Karpas-422 (cell line): ENCODE measurements around the gene TNFRSF14. TPM values are rescaled to one million over a fixed set of nuclear protein-coding genes. Genes with fewer than 3 reads are reported as not detected.

Source experiments
- DNase-seq: peaks from one replicate; pipeline ENCODE4 v3.0.0-alpha.2; 2015
- H2AFZ ChIP-seq: fragments of 200-600 bp; sonication (generic); 2 replicates; pipeline ENCODE4 v1.6.1; 2014; ENCODE audit warnings: antibody characterized with exemption, low read length, mixed read lengths
- H3K27ac ChIP-seq: fragments of 200-600 bp; sonication (generic); 2 replicates; pipeline ENCODE4 v1.5.1; 2014; ENCODE audit warnings: mild to moderate bottlenecking, low read length, moderate library complexity
- H3K27me3 ChIP-seq: fragments of 200-600 bp; sonication (generic); 2 replicates; pipeline ENCODE4 v1.6.1; 2014; ENCODE audit warnings: low read length, mixed read lengths
- H3K36me3 ChIP-seq: fragments of 200-600 bp; sonication (generic); 2 replicates; pipeline ENCODE4 v1.6.1; 2014; ENCODE audit warnings: low read length, mixed read lengths; ENCODE audit not compliant: insufficient read depth
- H3K4me1 ChIP-seq: fragments of 200-600 bp; sonication (generic); 2 replicates; pipeline ENCODE4 v1.6.1; 2014; ENCODE audit warnings: mild to moderate bottlenecking, low read length, mixed read lengths
- H3K4me2 ChIP-seq: fragments of 200-600 bp; sonication (generic); 2 replicates; pipeline ENCODE4 v1.6.1; 2014; ENCODE audit warnings: low read length, low read depth, mild to moderate bottlenecking; ENCODE audit not compliant: poor library complexity, severe bottlenecking
- H3K4me3 ChIP-seq: fragments of 200-600 bp; sonication (generic); 2 replicates; pipeline ENCODE4 v1.5.1; 2014; ENCODE audit warnings: mild to moderate bottlenecking, antibody characterized with exemption, low read length, mixed read lengths
- H3K79me2 ChIP-seq: fragments of 200-600 bp; sonication (generic); 2 replicates; pipeline ENCODE4 v1.6.1; 2014; ENCODE audit warnings: mild to moderate bottlenecking, low read length, mixed read lengths
- H3K9ac ChIP-seq: fragments of 200-600 bp; sonication (generic); 2 replicates; pipeline ENCODE4 v1.6.0; 2014; ENCODE audit warnings: low read length
- H3K9me2 ChIP-seq: fragments of 200-600 bp; sonication (generic), shearing (Covaris generic); replicated peaks from 2 replicates; pipeline ENCODE4 v1.6.0; 2014; ENCODE audit warnings: mild to moderate bottlenecking, low read length, moderate library complexity; ENCODE audit not compliant: insufficient read depth
- H3K9me3 ChIP-seq: fragments of 300-700, 200-600 bp; sonication (generic); 2 replicates; pipeline ENCODE4 v1.6.1; 2014; ENCODE audit warnings: low read length, mixed read lengths
- H4K20me1 ChIP-seq: fragments of 200-600 bp; sonication (generic); 2 replicates; pipeline ENCODE4 v1.6.1; 2014; ENCODE audit warnings: mild to moderate bottlenecking, antibody characterized with exemption, low read length, low read depth; ENCODE audit not compliant: insufficient read depth
- total RNA-seq: library from RNA; depleted of rRNA; stranded (reverse); fragments of >200 nt; shearing (Covaris generic); gene quantifications from 2 replicates; pipeline ENCODE4 v1.2.3, GENCODE V29; 2014; ENCODE audit warnings: low replicate concordance

TNFRSF14 gene
- total RNA-seq, 1 experiment from 2014 or later, result 10.3 TPM

DNA sequence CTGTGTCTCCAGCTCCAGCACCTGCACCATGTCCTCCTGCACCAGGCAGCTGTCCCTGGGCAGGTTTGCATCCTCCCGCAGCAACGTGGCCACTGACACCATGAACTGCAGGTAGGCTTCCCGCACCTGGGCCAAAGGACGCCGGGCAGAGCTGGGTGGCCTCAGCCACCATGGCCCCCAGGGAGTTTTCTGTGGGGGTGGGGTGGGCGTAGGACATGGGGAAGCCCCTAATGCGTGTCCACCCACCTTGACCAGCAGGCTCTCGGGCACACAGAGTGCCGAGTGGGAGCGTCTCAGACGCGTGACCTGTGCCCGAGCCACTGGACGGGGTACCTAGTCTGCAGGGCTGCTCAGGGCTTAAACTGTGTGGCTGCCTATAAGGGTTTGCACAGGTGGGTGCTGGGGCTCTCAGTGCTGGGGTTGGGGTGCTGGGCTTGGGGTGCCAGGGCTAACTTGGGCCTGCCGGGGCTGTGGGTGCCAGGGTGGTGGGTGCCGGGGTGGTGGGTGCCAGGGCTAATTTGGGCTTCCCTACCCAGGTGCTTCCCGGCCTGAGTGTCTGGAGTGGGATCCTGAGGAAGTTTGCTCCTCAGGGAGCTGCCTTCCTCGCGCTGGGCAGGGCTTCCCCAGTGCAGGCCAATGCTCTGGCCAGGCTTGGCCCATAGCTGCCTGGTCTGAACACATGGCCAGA is 48.1 kb downstream of the TNFRSF14 start:
- H4K20me1 ChIP-seq, result no peaks in the 10 kb centered on the region
- H3K79me2 ChIP-seq, result no peaks in the 10 kb centered on the region
- H3K27me3 ChIP-seq, result no peaks in the 10 kb centered on the region
- H3K36me3 ChIP-seq, result no peaks in the 10 kb centered on the region
- H3K4me1 ChIP-seq, result no peaks in the 10 kb centered on the region
- no peak overlapping the region for H3K9ac ChIP-seq
- H2AFZ ChIP-seq, result no peak overlapping the region
- no peak for DNase-seq
- no peak overlapping the region for H3K4me2 ChIP-seq
- H3K27ac ChIP-seq, result no peak overlapping the region
- no peaks in the 10 kb centered on the region for H3K9me2 ChIP-seq
- no peaks in the 10 kb centered on the region for H3K9me3 ChIP-seq
- H3K4me3 ChIP-seq, result no peak overlapping the region

DNA sequence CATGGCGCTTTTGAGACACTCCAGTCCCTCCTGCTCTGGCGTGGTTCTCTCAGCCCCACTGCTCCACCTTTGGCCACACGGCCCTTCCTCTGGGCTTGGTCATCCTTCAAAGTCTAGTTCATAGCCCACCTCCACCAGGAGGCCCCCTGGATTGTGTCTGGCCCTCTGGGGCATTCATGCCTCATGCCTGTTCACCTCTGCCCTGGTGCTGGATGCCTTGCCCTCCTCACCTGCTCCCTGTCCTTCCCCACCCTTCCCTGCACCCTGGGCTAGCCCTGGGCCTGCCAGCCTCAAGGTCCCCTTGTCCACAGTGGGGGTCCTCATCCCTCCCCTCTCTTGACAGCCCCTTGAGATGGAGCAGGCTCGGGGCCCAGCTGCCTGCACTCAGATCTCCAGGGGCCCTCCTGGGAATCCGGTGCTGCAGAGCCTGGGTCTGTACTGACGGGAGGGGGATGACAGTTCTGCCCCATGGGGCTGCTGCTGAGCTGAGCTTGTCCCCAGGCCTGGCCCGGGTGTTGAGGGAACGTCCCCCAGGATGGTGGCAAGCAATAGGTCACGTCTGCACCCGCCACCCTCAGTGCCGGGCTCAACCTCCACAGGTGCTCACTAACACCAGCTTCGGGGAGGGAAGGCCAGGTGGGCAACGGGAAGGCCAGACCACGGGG is 48.8 kb downstream of the TNFRSF14 start:
- DNase-seq, result no peak
- no peak overlapping the region for H2AFZ ChIP-seq
- H3K4me2 ChIP-seq, result no peak overlapping the region
- H3K4me3 ChIP-seq, result no peak overlapping the region
- no peaks in the 10 kb centered on the region for H3K9me2 ChIP-seq
- no peaks in the 10 kb centered on the region for H3K4me1 ChIP-seq
- H3K27ac ChIP-seq, result no peak overlapping the region
- no peaks in the 10 kb centered on the region for H3K27me3 ChIP-seq
- no peaks in the 10 kb centered on the region for H3K79me2 ChIP-seq
- H3K9ac ChIP-seq, result no peak overlapping the region
- no peaks in the 10 kb centered on the region for H3K36me3 ChIP-seq
- H3K9me3 ChIP-seq, result no peaks in the 10 kb centered on the region
- H4K20me1 ChIP-seq, result no peaks in the 10 kb centered on the region

DNA sequence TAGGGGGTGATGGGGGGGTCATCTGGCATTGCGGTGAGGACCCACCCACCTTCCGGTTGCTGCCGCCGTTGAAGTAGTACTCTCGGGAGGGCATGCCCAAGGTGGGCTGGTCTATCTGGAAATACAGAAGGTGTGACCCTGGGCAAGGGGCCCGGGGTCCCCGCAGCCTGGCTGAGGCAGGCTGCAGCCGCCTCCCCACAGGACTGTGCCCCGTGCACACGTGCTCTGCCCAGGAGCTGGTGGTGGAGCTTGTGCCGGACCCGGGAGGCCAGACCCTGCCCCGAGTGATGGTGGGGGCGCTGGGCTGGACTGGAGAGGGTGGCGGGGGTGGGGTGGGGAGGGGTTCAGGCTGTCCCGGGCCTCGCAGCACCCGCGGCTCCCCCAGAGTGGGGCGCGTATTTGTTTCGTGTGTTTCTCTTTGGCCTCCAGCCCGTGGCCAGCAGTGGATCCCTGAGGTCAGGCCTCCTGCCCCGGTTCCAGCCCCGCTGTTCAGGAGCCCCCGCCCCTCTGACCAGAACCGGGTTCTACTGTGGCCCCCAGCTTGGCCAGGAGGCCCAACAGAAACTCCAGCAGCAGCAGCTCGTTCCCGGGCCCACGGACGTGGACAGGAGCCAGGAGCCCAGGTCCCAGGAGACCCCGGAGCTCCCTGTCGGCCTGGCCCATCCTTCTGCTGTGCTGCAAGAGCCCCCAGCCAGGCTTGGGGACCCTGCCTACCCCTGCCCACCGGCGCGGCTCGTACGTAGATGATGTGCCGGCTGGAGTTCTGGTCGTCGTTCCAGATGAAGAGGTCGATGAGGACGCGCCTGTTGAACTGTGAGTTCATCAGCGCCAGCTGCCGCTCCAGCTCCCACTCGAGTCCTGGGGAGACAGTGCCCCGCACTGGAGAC is 49.6 kb downstream of the TNFRSF14 start:
- H2AFZ ChIP-seq, result no peak overlapping the region
- no peaks in the 10 kb centered on the region for H3K4me1 ChIP-seq
- no peaks in the 10 kb centered on the region for H3K9me2 ChIP-seq
- H4K20me1 ChIP-seq, result no peaks in the 10 kb centered on the region
- no peak overlapping the region for H3K9ac ChIP-seq
- no peak overlapping the region for H3K4me2 ChIP-seq
- DNase-seq, result no peak
- H3K27ac ChIP-seq, result no peak overlapping the region
- H3K79me2 ChIP-seq, result no peaks in the 10 kb centered on the region
- no peaks in the 10 kb centered on the region for H3K36me3 ChIP-seq
- H3K27me3 ChIP-seq, result no peaks in the 10 kb centered on the region
- no peaks in the 10 kb centered on the region for H3K9me3 ChIP-seq
- H3K4me3 ChIP-seq, result no peak overlapping the region

DNA sequence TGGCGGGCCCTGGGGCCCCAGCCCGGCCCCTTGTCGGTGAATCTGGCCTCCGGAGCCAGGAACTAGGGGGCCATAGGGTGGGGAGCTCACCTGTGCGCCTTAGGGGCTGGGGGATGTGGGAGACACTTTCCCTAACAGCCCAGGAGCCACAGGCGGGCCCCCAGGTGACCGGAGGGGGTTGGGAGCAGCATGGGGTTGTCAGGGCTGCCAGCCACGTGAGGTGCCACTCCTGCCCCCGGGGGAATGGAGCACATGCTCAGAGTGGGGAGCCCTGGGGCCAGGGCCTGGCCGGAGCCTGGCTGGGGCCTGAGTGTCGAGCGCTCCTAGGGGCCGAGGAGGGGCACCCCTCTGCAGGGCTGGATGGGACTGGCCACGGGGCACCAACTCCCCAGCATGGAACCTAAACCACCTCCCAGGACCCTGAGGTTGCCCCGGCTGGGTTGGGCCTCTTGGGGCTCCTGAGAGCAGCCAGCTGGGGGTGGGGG is 50.3 kb downstream of the TNFRSF14 start:
- Histone ChIP-seq H3K27me3 (no peaks in the 10 kb centered on the region), H3K9me2 (no peaks in the 10 kb centered on the region), H3K4me3 (no peak overlapping the region), H3K36me3 (no peaks in the 10 kb centered on the region), H3K27ac (no peak overlapping the region), H4K20me1 (no peaks in the 10 kb centered on the region), H3K9ac (no peak overlapping the region), H3K4me1 (no peaks in the 10 kb centered on the region), H2AFZ (no peak overlapping the region), H3K79me2 (no peaks in the 10 kb centered on the region), H3K4me2 (no peak overlapping the region), H3K9me3 (no peaks in the 10 kb centered on the region)
- DNase-seq, result no peak

DNA sequence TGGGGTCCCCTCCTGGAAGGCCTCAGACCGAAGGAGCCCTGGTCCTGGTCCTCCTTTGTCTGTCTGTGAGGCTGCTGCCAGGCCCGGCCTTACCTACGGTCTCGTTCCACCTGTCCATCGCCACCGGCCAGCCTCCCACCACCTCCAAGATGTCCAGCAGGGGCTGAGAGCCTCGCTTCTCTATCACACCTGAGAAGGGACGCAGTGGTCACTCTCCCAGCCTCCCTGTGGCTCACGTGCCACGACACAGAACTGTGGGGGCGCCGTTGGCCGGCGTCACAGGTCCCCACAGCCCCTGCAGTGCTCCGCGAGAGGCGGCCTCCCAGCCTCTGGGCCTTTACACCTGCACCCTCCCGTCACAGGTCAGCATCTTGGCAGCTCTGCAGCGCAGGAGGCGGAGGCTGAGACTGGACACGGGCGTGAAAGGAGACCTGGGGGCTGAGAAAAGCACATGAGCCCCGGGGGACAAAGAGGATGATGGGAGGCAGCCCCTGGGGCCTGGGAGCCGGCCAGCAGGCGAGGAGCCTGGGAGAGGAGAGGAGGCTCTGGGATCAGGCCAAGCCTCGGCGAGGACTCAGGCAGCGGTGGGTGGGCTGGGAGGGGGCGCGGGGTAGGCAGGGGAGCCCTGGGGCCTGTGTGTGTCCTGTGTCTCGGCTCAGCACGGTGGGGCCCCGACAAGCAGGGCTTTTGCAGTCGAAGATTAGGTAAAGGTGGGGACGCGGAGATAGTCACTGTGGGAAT is 50.9 kb downstream of the TNFRSF14 start:
- no peak overlapping the region for H2AFZ ChIP-seq
- H4K20me1 ChIP-seq, result no peaks in the 10 kb centered on the region
- DNase-seq, result no peak

DNA sequence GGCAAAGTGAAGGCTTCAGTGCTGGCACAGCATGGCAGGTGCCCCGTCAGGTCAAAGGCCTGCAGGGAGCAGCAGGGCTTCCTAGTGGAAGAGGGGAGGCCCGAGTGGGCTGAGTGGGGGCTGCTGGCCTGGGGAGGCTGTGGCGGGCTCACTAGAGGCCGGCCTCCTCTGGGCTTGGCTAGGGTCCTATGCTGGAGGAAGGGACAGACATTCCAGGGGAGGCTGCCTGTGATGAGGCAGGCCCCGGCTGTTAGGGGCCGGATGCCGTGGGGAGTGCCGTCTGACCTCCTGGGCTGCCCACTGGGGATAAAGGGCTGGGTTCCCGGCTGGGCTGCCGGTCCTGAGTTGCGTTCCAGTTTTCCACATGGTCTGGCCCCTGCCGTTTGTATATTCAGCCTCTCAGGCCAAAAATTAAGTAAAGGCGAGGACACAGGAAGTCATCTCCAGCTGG is 51.5 kb downstream of the TNFRSF14 start:
- Histone ChIP-seq H3K9me3 (no peaks in the 10 kb centered on the region), H3K4me2 (no peak overlapping the region), H2AFZ (no peak overlapping the region), H3K36me3 (no peaks in the 10 kb centered on the region), H3K4me1 (peaks cover 7% of the 10 kb centered on the region), H3K27ac (no peak overlapping the region), H4K20me1 (no peaks in the 10 kb centered on the region), H3K27me3 (no peaks in the 10 kb centered on the region; the same call in 1 of the 2 replicates), H3K9ac (no peak overlapping the region), H3K4me3 (no peak overlapping the region), H3K79me2 (no peaks in the 10 kb centered on the region), H3K9me2 (no peaks in the 10 kb centered on the region)
- DNase-seq, result no peak

More for the DNA sequence above, 50.9 kb downstream of the TNFRSF14 start:
- Histone ChIP-seq H3K9ac (no peak overlapping the region), H3K36me3 (no peaks in the 10 kb centered on the region), H3K27ac (no peak overlapping the region), H3K4me2 (no peak overlapping the region), H3K79me2 (no peaks in the 10 kb centered on the region), H3K4me3 (no peak overlapping the region), H3K9me3 (no peaks in the 10 kb centered on the region), H3K4me1 (peaks cover 5% of the 10 kb centered on the region), H3K27me3 (no peaks in the 10 kb centered on the region), H3K9me2 (no peaks in the 10 kb centered on the region)

DNA sequence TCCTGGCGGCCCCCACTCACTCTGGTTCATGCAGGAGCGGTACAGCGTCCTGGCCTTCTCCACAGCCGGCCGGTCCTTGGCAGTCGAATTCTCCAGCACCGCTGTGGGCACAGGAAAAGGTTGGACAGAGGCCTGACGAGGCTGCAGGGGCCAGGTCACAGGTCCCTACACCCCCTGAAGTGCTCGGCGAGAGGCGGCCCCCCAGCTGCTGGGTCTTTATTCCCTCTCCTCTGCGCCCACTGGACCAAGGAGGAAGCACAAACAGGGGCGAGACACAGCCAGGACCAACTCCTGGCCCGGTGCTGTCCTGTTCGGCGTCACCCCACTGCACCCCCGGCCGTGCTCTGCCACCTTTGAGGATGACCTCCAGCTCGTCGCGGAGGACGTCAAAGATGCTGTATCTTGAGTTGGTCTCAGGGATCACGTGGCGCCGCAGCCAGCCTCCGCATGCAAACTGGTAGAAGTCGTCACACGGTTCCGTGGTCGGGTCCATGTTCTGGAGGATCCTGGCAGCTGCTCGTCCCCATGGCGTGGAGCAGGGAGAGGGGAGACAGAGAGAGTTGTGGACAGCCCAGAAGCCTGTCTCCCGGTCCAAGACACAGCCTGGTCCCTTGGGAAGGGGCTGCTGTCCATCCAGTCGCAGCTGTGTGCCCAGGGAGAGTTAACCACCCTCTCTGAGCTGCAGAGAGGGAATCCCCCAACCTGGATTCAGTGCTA is 53.3 kb downstream of the TNFRSF14 start:
- Histone ChIP-seq H3K4me2 (no peak overlapping the region), H3K9me3 (no peaks in the 10 kb centered on the region), H2AFZ (no peak overlapping the region), H4K20me1 (no peaks in the 10 kb centered on the region), H3K36me3 (no peaks in the 10 kb centered on the region), H3K79me2 (no peaks in the 10 kb centered on the region), H3K27me3 (no peaks in the 10 kb centered on the region; the same call in 1 of the 2 replicates), H3K9ac (no peak overlapping the region), H3K4me3 (no peak overlapping the region), H3K27ac (no peak overlapping the region), H3K4me1 (peaks cover 7% of the 10 kb centered on the region), H3K9me2 (no peaks in the 10 kb centered on the region)
- no peak for DNase-seq
